Hepatocyte (in vitro differentiated cells): Measurements from ENCODE around the gene CREBBP. TPM values are rescaled to one million over a fixed set of nuclear protein-coding genes. Genes with fewer than 3 reads are reported as not detected.

Experiments used
- DNase-seq: peaks from one replicate; pipeline ENCODE4 v3.0.0-alpha.2; 2016; ENCODE audit warnings: low spot score
- H2AFZ ChIP-seq: fragments of 200-600 bp; sonication (generic); 2 replicates; pipeline ENCODE4 v1.6.0; 2016; ENCODE audit warnings: antibody characterized with exemption, mild to moderate bottlenecking
- H3K27ac ChIP-seq: fragments of 200-600 bp; sonication (generic); 2 replicates; pipeline ENCODE4 v1.5.1; 2016; ENCODE audit warnings: mild to moderate bottlenecking
- H3K27me3 ChIP-seq: fragments of 200-600 bp; sonication (generic); 2 replicates; pipeline ENCODE4 v1.6.1; 2016
- H3K36me3 ChIP-seq: fragments of 200-600 bp; sonication (generic); replicated peaks from 2 replicates; pipeline ENCODE4 v1.5.1; 2016; ENCODE audit warnings: low read depth; ENCODE audit not compliant: insufficient read depth
- H3K4me1 ChIP-seq: fragments of 200-600 bp; sonication (generic); 2 replicates; pipeline ENCODE4 v1.5.1; 2016; ENCODE audit warnings: mild to moderate bottlenecking, moderate library complexity; ENCODE audit not compliant: insufficient read depth
- H3K4me2 ChIP-seq: fragments of 200-600 bp; sonication (generic); 2 replicates; pipeline ENCODE4 v1.6.0; 2016
- H3K4me3 ChIP-seq: fragments of 200-600 bp; sonication (generic); 2 replicates; pipeline ENCODE4 v1.5.1; 2016; ENCODE audit warnings: mild to moderate bottlenecking
- H3K79me2 ChIP-seq: fragments of 200-600 bp; sonication (generic); 2 replicates; pipeline ENCODE4 v1.6.0; 2017; ENCODE audit warnings: mild to moderate bottlenecking
- H3K9me2 ChIP-seq: fragments of 200-600 bp; sonication (generic); replicated peaks from 2 replicates; pipeline ENCODE4 v1.6.0; 2017; ENCODE audit warnings: mild to moderate bottlenecking; ENCODE audit not compliant: insufficient read depth
- H3K9me3 ChIP-seq: fragments of 200-600 bp; sonication (generic); 2 replicates; pipeline ENCODE4 v1.5.1; 2016; ENCODE audit warnings: low read depth, mild to moderate bottlenecking
- H4K20me1 ChIP-seq: fragments of 200-600 bp; sonication (generic); 2 replicates; pipeline ENCODE4 v1.6.0; 2016; ENCODE audit warnings: mild to moderate bottlenecking; ENCODE audit not compliant: insufficient read depth, poor library complexity, severe bottlenecking
- EZH2 ChIP-seq: fragments of 200-600 bp; sonication (generic); IDR thresholded peaks from 2 replicates; pipeline ENCODE4 v1.6.1; 2016; ENCODE audit warnings: antibody characterized with exemption, mild to moderate bottlenecking, borderline replicate concordance
- EZH2phosphoT487 ChIP-seq: fragments of 200-600 bp; sonication (generic); IDR thresholded peaks from one replicate; pipeline ENCODE4 v1.6.1; 2018; ENCODE audit warnings: antibody characterized with exemption, mild to moderate bottlenecking, low read depth, moderate library complexity; ENCODE audit not compliant: unreplicated experiment, severe bottlenecking
- WGBS: methylation state at CpG from one replicate; pipeline ENCODE4 v1.1.6; 2016; ENCODE audit warnings: low lambda C conversion rate; ENCODE audit errors: missing lambda C conversion rate; 5-methylcytosine and 5-hydroxymethylcytosine counted together
- polyA plus RNA-seq: library from polyadenylated mRNA; unstranded; fragments of >200 nt; fragmentation: Nextera tagmentation; extraction: Ambion mirVana; gene quantifications from 2 replicates; pipeline ENCODE4 v1.2.1, GENCODE V29; 2016
- total RNA-seq: library from RNA; depleted of rRNA; stranded (reverse); fragments of >200 nt; gene quantifications from 2 replicates; pipeline ENCODE4 v1.2.3, GENCODE V29; 2014
- TF ChIP-seq, protein P1 (sequence below): fragments of 200-600 bp; sonication (generic); IDR thresholded peaks from 2 replicates; pipeline ENCODE4 v1.5.1; 2016; ENCODE audit warnings: antibody characterized with exemption, mild to moderate bottlenecking; ENCODE audit not compliant: poor library complexity

The CREBBP gene
- total and polyA plus RNA-seq, 2 experiments from 2014 or later, result 18.9 to 31.5 TPM

DNA sequence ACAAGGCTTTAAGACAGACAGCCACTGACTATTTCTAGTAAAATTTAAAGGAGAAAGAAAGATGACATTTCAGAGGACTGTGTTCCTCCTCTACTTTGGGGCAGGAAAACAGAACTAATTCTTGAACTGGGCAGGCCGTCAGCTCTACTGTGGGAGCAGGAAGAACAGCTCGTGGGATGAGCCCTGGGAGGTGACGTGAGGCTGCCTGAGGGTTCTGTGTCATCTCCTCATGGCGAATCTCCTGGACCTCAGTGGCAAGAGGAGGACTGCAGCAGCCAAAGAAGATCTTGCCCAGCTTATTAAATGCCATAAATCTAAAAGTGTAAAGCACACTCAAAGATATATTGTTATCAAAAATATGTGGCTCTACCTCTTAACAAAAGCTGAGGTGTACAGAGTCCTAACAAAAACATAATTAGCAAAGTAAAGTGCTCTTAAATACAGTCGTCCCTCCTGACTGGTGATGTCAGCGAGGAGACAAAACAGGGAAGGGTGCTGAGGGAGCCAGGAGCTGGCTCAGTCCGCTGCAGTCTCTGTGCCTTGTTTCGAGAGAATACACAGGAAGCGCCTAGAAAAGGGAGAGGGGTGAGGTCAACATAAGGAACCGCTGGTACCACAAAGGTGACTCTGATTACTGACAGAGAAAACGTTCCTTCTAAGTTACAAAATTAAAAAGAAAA is 58.0 kb downstream of the CREBBP start:
- WGBS, result 81% methylated on average over 11 of the region's 11 CpGs
- H3K4me1 ChIP-seq, result peaks cover 29% of the 10 kb centered on the region
- no peak overlapping the region for H3K27ac ChIP-seq
- no peak overlapping the region for H3K4me3 ChIP-seq
- DNase-seq, result no peak
- no peaks in the 10 kb centered on the region for H3K9me2 ChIP-seq
- H3K79me2 ChIP-seq, result peaks cover 100% of the 10 kb centered on the region
- H3K4me2 ChIP-seq, result no peak overlapping the region
- TF ChIP-seq EZH2 (no peak), EZH2phosphoT487 (no peak)
- TF ChIP-seq, protein P1, sequence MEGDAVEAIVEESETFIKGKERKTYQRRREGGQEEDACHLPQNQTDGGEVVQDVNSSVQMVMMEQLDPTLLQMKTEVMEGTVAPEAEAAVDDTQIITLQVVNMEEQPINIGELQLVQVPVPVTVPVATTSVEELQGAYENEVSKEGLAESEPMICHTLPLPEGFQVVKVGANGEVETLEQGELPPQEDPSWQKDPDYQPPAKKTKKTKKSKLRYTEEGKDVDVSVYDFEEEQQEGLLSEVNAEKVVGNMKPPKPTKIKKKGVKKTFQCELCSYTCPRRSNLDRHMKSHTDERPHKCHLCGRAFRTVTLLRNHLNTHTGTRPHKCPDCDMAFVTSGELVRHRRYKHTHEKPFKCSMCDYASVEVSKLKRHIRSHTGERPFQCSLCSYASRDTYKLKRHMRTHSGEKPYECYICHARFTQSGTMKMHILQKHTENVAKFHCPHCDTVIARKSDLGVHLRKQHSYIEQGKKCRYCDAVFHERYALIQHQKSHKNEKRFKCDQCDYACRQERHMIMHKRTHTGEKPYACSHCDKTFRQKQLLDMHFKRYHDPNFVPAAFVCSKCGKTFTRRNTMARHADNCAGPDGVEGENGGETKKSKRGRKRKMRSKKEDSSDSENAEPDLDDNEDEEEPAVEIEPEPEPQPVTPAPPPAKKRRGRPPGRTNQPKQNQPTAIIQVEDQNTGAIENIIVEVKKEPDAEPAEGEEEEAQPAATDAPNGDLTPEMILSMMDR, result no peak
- no peaks in the 10 kb centered on the region for H3K27me3 ChIP-seq
- H2AFZ ChIP-seq, result no peak overlapping the region
- H3K36me3 ChIP-seq, result no peaks in the 10 kb centered on the region
- no peaks in the 10 kb centered on the region for H3K9me3 ChIP-seq
- H4K20me1 ChIP-seq, result peaks cover 99% of the 10 kb centered on the region

DNA sequence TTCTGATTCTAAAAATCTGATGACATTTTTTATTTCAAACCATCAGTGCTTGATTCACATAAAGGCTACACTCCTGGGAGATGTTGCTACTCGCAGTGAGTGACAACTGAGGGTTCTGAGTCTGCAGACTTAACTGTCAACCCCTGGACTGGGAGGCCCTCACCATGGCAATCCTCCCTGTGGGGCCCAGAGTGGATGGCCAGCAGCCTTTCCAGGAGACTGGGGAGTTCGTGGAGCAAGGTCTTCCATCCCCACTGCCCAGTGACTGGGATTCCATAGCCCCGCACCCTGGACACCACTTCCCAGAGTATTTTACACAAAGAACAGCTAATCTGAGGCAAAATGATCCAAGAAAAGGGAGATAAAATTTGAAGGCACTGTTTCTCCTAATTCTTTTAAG is 59.3 kb downstream of the CREBBP start:
- TF ChIP-seq, protein P1, result no peak
- TF ChIP-seq EZH2phosphoT487, result no peak
- TF ChIP-seq EZH2, result no peak
- Histone ChIP-seq H3K4me1 (peaks cover 29% of the 10 kb centered on the region), H3K4me2 (no peak overlapping the region), H3K9me3 (no peaks in the 10 kb centered on the region), H3K79me2 (peaks cover 100% of the 10 kb centered on the region), H3K9me2 (no peaks in the 10 kb centered on the region), H2AFZ (no peak overlapping the region), H3K27me3 (no peaks in the 10 kb centered on the region), H3K36me3 (no peaks in the 10 kb centered on the region), H4K20me1 (peaks cover 100% of the 10 kb centered on the region), H3K27ac (peak overlapping the region; percentile 16), H3K4me3 (no peak overlapping the region)
- WGBS, result 85% methylated on average over 3 of the region's 3 CpGs
- DNase-seq, result no peak

DNA sequence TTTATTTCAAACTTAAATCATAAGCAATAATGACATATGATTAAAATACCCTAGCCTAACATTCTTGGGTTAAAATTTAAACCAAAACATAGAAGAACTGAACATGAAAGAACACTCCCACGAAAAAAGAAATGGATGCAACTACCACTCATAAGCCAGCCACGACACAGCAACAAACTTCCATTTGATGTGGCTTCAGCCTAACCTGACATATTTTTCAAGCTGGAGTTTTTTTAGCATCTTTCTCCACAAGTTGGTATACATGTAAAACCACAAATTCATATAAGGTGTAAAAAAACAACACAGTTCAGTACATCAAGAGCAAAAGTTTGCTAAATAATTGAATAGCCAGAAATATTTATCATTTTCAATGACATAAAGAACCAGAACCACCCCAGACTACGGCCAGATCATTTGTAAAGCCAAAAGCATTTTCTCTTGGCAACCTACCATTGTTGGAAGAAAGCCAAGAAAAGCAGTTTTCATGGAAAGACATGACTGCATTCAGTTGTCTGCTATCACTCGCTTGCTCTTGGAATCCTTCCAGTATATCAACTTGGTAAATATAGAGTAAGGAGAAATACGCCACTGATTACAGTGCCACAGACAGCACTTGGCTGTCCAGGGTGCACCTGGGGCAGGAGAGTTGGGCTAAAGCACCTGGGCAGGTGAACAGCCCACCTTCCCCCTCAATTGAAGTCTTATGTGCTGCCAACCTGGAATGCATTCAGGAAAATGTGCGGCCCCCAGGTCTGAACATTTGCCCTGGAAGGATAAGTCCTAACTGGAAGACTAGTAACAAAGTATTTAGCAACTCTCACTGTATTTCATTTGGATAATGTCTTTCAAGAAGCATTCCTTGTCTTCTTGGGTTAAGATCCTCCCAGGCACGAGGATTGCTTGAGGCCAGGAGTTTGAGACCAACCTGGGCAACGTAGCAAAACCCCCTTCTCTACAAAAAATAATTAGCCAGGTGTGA is 60.5 kb downstream of the CREBBP start:
- TF ChIP-seq, protein P1, result no peak
- TF ChIP-seq EZH2phosphoT487 (no peak), EZH2 (no peak)
- Histone ChIP-seq H4K20me1 (peaks cover 100% of the 10 kb centered on the region), H3K27ac (peak overlapping the region; percentile 9), H3K79me2 (peaks cover 100% of the 10 kb centered on the region), H3K4me1 (peaks cover 29% of the 10 kb centered on the region), H3K9me2 (no peaks in the 10 kb centered on the region), H2AFZ (no peak overlapping the region), H3K9me3 (no peaks in the 10 kb centered on the region), H3K36me3 (no peaks in the 10 kb centered on the region), H3K4me3 (no peak overlapping the region), H3K4me2 (peak overlapping the region; percentile 40), H3K27me3 (no peaks in the 10 kb centered on the region)
- WGBS, result 66% methylated on average over 8 of the region's 8 CpGs
- peak; percentile 71 for DNase-seq
